GM18502 (cell line): ENCODE data around the gene FBLN5.

Experiments used
- ATAC-seq: cut with Tn5 transposase; IDR thresholded peaks from one replicate; pipeline ENCODE4 v1.9.1; 2021; ENCODE audit warnings: mild to moderate bottlenecking; ENCODE audit not compliant: unreplicated experiment, poor library complexity

The FBLN5 gene

GRCh38 chr14:91946622-91947474 is 646 bp downstream of the FBLN5 start:
- ATAC-seq = no peak

GRCh38 chr14:91945751-91946621 is 1.5 kb downstream of the FBLN5 start:
- ATAC-seq = no peak

DNA sequence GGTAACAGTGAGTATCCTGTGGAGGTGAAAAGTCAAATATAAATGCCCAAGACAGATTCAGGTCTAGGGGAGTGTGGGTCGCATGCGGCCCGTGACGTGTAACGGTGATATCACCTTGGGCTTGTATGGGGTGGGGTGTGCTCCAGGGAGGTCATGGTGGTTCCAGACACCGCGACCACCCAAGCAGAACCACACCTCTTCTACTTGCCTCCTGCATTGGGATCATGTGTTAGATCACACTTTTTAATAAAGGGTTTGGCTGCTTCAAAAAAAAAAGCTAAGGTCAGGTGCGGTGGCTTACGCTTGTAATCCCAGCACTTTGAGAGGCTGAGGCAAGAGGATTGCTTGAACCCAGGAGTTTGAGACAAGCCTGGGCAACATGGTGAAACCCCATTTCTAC is 4.5 kb downstream of the FBLN5 start:
- ATAC-seq = no peak

DNA sequence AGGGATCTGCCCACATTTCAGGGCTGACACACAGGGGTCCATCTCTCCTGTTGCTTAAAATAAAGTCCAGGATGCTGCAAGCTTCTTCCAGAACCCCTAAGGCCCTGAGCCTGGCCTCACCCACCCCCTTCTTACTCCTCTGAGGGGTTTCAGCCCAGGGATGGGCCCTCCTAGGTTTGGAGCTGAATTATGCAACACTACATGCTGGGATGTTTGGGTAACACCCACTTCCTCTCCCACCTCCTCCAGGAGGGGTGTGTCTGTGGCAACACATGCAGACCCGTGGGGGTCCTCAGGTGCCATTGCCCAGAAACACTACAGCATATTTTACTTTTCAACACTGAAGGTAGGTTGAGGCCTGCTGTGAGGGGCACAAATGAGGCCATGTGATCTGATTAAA is 5.4 kb downstream of the FBLN5 start:
- ATAC-seq = no peak

- no peak for ATAC-seq
Measured at GRCh38 chr14:91940209-91940608, 7.3 kb downstream of the FBLN5 start.

DNA sequence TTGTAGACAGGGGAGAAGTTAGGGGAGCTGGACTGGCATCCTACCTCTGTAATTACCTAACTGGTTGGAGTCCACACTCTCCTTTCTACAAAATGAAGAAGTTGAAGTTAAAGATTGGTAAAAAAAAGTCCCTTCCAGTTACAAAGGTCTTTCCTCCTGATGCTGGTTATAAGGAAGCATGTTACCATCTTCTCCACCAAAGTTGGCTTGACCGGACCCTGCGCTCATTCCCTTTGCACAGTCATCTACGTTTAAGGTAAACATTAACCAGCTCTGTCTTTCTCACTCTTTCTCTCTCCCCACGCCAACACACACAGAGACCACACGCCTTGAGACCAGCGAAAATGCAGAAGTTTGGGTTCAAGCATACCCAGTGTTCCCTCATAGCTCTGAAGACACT is 11.9 kb downstream of the FBLN5 start:
- no peak for ATAC-seq

- ATAC-seq = no peak
Measured at GRCh38 chr14:91934554-91935285, 12.8 kb downstream of the FBLN5 start.

DNA sequence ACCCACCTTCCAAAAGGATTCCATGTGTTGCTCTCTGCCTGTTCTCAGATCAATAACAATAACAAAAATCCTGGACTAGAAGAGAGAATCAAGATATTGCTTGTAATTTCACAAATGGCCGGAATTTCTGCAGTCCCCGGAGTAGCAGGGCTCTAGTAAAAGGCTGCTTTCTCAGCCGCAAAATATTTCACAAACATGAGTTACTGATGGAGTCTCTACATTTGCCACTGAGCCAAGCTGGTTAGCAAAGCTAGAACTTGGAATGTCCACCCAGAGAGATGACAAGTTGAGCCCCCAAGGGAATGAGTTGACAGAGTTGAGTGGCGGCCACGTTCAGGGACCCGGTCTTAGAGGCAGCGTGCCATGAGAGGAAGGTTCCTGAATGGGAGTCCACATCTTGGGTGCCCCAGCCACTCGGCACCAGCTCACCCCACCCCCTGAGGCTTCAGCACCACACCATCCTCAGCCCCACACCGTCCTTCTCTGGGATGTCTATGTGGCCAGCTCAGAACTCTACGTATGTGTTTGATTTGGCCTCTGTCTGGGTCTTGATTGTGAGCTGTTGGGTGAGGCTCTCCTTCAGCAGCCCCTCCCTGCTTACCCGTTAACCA is 15.9 kb downstream of the FBLN5 start:
- no peak for ATAC-seq

DNA sequence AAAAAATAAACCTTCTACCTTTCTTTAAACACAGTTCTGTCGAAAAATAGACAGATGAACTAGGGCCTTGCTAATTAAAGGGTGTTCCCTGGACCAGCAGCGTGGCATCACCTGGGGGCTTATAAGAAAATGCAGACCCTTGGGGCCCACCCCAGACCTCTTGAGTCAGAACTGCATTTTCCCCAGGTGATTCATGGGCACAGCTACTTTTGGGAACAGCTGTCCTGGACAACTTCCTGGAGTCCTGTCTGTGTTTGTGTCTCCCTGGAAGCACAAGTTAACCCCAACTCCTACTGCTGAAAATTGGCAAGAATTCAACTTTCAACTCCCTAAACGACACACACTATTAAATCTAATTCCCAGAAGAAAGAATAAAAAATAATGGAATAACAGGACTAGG is 17.8 kb downstream of the FBLN5 start:
- no peak for ATAC-seq

DNA sequence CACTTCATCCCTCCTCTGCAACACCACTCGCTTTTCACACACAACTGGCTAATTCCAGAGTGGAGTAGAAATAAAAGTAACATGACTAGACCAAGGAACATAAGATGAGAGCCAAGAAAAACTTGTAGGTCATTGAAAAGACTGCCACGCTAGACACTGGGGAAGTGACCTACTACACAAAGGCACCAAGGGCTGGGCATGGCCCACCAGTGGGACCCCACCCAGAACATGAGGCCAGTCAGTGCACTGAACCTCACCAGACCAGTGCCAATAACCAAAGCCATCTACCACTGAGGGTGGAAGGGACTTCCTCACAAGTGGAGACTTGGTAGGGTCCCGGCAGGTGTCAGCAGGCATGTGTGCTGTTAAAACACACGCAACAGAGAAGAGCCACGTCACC is 19.7 kb downstream of the FBLN5 start:
- no peak for ATAC-seq

DNA sequence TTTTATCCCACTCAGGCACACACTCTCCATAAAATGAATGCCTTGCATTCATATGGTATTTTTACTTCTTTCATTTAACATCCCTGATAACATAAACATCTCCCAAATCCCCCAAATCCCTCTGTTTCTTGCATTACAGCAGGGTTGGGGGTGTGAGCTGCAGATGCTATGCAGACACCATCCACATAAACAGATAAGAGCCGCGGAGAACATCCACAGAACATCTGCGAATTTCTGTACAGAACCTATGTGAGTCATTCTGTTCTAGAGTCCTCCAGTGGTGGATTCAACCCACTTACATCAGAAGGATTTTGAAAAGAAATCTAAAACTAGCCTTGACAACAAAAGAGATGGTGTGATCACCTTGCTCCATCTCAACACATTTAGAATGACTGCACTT is 20.3 kb downstream of the FBLN5 start:
- ATAC-seq = no peak

DNA sequence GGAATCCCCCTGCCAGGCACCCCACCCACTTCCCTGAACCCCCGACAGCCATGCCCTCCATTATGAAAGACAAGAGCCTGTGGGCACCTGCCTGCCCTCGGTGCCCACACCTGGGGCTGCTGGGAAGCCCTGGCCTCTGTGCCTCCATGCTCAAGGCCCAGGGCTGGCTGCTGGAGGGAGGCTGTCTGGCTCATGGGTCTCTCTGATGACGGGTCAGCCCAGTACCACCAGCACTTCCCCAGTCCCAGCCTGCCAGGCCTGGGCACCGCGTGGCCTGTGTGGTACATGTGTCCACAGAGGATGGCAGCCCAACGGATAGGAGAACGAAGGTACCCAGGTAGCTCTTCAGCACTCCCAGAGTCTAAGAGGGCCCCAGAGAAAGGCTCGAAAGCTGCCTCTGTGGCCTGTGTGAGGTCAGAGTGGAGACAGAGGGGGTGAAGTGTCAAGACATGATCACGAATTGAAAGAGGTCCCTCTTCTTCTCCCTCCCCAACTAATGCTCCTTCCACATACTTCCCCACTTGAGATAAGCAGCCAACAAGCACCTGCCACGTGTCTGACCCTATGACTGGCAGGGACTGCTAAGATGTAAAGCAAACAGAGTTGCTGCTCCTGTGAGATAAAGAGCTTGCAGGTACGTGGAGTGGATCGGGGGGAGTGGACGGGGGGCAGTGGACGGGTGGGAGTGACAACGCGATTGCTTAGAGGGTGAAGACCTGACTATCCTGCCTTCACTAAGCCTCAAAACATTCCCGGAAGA is 21.2 kb downstream of the FBLN5 start:
- no peak for ATAC-seq

- ATAC-seq = no peak
Measured at GRCh38 chr14:91925727-91926121, 21.8 kb downstream of the FBLN5 start.

GRCh38 chr14:91925001-91925726 is 22.3 kb downstream of the FBLN5 start:
- no peak for ATAC-seq

- ATAC-seq = no peak
Measured at GRCh38 chr14:91920526-91920925, 27.0 kb downstream of the FBLN5 start.

DNA sequence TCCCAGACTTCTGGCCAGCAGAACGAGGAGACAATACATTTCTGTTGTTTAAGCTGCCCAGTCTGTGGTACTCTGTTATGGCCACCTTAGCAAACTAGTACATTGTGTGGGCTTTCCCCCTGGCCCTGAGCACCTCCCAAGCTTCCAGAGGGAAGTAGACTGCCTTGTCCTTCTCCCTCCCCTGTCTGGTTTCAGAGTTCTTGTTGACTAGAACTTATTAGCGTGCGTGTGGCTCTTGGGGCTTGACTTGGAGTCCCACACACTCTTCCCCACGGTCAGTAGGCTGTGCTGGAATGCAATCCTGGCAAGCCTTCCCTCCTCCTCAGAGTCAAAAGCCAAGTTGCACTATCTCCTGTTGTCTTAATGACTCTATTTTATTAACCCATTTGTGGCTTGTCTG is 27.7 kb downstream of the FBLN5 start:
- ATAC-seq = no peak

GRCh38 chr14:91918186-91918883 is 29.2 kb downstream of the FBLN5 start:
- ATAC-seq = no peak

GRCh38 chr14:91912035-91912434 is 35.5 kb downstream of the FBLN5 start:
- no peak for ATAC-seq
